GM12878 (cell line): ENCODE results near the gene DENND1A.
A peak's percentile ranks its signal among the peaks of the same experiment; 100 is the strongest.

Experiments used
- BACH1 ChIP-seq: fragments of 450-650 bp; IDR thresholded peaks from 2 replicates; pipeline ENCODE4 v1.6.1; 2017; ENCODE audit warnings: mild to moderate bottlenecking, borderline replicate concordance
- CBFB ChIP-seq: IDR thresholded peaks from 2 replicates; pipeline ENCODE4 v1.6.1; 2016; ENCODE audit warnings: antibody characterized with exemption, low read depth
- CHD4 ChIP-seq: fragments of 200-600 bp; sonication (generic); IDR thresholded peaks from 2 replicates; pipeline ENCODE4 v1.6.1; 2016; ENCODE audit warnings: mild to moderate bottlenecking
- CTCF ChIP-seq, 3 experiments: IDR thresholded peaks in 2 of 3; conservative IDR thresholded peaks in 1 of 3; 2 replicates each; pipeline ENCODE4 v1.5.1; 2011; ENCODE audit warnings: low read depth in 3 of 3, low read length in 3 of 3, mild to moderate bottlenecking in 3 of 3, control low read depth in 2 of 3, moderate library complexity in 2 of 3, inconsistent platforms in 1 of 3, mixed read lengths in 1 of 3; ENCODE audit not compliant: control insufficient read depth in 2 of 3, insufficient read depth in 1 of 3; ENCODE audit errors: extremely low read depth in 1 of 3
- EZH2 ChIP-seq: IDR thresholded peaks from 2 replicates; pipeline ENCODE4 v1.6.1; 2012; ENCODE audit warnings: low read depth, mild to moderate bottlenecking, control low read depth, inconsistent platforms, low read length, borderline replicate concordance; ENCODE audit not compliant: control insufficient read depth
- FOXM1 ChIP-seq: IDR thresholded peaks from 2 replicates; pipeline ENCODE4 v1.6.1; 2012; ENCODE audit warnings: low read depth, mild to moderate bottlenecking, inconsistent platforms, low read length, moderate library complexity
- IRF3 ChIP-seq: fragments of 450-650 bp; IDR thresholded peaks from 2 replicates; pipeline ENCODE4 v1.6.1; 2014; ENCODE audit warnings: mild to moderate bottlenecking
- MLLT1 ChIP-seq: fragments of 450-650 bp; IDR thresholded peaks from 2 replicates; pipeline ENCODE4 v1.6.1; 2016; ENCODE audit warnings: mild to moderate bottlenecking
- POLR2A ChIP-seq: IDR thresholded peaks from 2 replicates; pipeline ENCODE4 v1.6.1; 2011; ENCODE audit warnings: low read depth, mild to moderate bottlenecking, low read length
- SP1 ChIP-seq: IDR thresholded peaks from one replicate; pipeline ENCODE4 v1.6.1; 2011; ENCODE audit warnings: low read depth, low read length
- SUPT20H ChIP-seq: IDR thresholded peaks from 2 replicates; pipeline ENCODE4 v1.6.1; 2011; ENCODE audit warnings: low read depth, mild to moderate bottlenecking, low read length, moderate library complexity, borderline replicate concordance; ENCODE audit not compliant: control insufficient read depth
- USF2 ChIP-seq: IDR thresholded peaks from 2 replicates; pipeline ENCODE4 v1.6.1; 2011; ENCODE audit warnings: low read depth, low read length, improper control_type of control experiment, borderline replicate concordance

GRCh38 chr9:123640792-123641222 lies 289.1 kb downstream of the DENND1A start:
- TF ChIP-seq CTCF (IDR thresholded peaks at IDR 0.05 in 2 of 3, conservative IDR thresholded peaks at IDR 0.05 in 1 of 3; ENCODE audit: control insufficient read depth in 2 of 3, extremely low read depth in 1 of 3, insufficient read depth in 1 of 3, low read depth in 3 of 3, low read length in 3 of 3) (no peak), POLR2A (no peak), SUPT20H (no peak), MLLT1 (peak; percentile 74), IRF3 (no peak), SP1 (no peak), CBFB (peak; percentile 52; the same call in 1 of the 2 replicates), FOXM1 (no peak), USF2 (no peak), BACH1 (0 out of 2 replicates have a peak, but pooled peaks have one; percentile 39), CHD4 (no peak), EZH2 (no peak)
